DMS79 (cell line): ENCODE results near the gene MFSD11.
A peak's percentile ranks its signal among the peaks of the same experiment; 100 is the strongest.
"Not testable (repeated sequence)": the region's sequence is repeated elsewhere in the genome, so short reads cannot be mapped to it uniquely, and the experiment has no call there.

Experiments
- DNase-seq: peaks from one replicate; lab custom pipeline; 2025; lab: John Stamatoyannopoulos, UW

The MFSD11 gene

DNA sequence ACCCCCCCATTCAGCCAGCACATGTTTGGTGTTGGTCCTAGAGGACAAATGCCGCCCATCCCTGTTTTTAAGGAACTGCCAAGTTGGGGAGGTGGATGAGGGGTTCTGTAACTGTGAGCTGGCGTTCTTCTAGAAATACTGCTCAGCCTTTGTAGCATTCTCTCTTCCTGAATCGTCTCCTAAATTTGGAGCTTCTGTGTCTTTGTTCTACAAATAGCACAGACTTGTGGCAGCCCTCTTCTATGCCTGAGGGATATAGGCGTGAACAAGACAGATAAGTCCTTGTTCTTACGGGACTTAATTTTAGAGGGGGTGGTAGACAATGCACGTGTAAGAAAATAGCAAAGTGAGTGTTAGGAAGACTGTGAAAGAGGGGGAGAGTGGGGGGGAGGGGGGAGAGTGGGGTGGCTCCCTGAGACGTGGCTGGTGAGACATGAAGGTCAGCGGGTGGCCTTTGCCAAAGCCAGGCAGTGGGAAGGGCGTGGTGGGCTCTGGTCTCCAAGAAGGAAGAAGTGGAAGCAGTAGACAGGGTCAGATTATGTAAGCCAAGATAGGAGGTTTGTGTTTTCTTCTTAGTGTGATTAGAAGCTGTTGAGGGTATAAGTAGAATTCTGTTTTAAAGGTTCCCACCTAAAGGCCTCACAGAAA, 9.9 kb downstream of the MFSD11 start:
- no peak for DNase-seq

DNA sequence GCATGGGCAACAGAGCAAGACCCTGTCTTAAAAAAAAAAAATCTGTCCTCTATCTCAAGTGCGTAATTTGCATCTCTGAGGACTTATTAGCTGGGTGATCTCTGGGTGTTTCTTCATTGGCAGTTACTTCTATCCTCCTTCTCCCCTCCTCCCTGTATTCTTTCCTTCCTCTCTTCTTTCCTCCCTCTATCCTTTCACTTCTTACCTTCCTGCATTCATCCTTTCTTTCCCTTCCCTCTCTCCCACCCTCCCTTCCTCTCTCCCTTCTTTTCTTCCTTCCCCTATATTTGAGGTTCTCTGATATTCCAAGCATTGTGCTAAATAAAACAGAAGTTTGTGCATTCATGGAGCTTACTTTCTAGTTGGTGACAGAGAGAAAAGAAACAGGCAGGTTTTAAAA, 10.7 kb downstream of the MFSD11 start:
- DNase-seq, result no peak

DNA sequence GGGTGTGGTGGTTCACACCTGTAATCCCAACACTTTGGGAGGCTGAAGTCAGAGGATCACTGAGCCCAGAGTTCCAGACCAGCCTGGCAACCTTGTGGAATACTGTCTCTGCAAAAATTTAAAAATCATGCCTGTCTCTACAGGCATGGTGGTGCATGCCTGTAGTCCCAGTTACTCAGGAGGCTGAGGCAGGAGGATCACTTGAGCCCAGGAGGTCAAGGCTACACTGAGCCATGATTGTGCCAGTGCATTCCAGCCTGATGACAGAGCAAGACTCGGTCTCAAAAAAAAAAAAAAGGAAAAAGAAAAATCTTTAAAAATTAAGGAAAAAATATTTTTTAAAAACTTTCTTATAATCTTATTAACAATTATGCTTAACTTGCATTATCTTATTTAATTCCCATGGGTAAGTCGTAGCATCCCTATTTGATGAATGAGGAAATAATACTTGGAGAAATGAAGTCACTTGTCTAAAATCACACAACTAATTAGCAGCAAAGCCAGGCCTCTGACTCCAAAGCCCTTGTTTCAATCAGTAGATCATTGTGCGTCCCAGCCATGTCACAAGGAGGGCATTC, 13.6 kb downstream of the MFSD11 start:
- DNase-seq, result no peak

DNA sequence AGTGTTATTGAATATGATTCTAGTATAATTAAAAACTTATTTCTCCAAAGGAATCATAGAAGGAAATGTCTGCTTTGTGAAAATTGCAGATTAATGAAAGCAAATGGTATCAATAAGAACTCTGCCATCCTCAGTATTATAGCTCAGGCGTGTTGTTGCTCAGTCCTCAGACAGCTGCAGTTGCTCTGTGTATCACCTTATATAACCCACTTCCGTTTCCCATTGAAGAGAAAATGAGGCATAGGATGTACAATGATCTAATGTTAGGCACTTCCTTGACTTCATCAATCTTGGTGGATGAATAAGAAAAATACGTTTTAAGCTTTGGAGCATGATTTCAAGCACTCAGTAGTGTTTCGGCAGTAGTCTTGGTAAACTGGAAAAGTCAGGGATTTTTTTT, 14.1 kb downstream of the MFSD11 start:
- no peak for DNase-seq

DNA sequence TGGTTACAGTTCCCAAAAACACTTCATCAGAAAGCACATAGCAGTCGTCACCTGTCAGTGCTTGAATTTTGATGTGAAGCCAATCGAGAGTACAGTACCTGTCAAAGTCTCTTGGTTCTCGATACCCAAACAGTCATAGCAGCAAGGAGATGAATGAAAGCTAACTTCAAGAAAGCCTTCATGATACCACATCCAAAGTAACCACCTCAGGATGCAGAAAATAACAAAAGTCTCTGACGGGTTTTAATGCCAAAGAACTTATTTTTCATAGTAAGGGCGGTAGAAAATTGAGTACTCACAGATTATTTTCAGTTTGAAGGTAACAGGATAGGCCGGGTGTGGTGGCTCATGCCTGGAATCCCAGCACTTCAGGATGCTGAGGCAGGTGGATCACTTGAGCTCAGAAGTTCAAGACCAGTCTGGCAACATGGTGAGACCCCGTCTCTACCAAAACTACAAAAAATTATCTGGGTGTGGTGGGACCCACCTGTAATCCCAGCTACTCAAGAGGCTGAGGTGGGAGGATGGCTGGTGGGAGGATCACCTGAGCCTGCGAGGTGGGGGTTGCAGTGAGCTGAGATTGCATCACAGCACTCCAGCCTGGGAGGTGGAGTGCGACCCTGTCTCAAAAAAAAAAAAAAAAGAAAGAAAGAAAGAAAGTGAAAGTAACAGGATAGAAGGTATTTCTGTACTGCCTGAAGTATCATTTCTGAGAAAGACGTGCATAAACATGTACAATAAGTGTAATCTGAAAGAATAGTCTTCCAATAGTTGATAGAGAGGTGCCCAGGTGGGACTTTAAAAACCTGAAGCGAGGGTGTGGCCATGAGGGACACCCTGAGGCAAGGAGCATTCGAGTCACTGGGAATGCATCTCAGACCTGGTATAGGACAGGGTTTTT, 15.4 kb downstream of the MFSD11 start:
- DNase-seq, result no peak

DNA sequence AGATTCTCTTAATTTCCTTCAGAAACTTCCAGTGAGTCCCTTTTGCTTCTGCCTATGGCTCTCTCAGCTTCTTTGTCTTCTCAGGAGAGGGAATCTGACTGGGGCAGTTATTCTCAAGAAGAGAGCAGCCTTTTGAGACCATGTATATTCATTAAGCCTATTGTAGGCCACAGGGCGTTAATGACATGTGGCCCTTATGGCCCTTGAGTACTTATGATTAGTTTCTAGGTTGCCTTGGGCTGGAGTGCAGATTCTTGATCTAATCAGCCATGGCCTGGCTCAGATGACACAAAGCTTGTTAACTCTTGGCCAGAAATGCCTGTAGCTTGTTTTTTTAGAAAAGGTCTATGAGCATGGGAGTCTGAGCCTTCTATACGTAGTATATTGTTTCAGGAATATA, 17.4 kb downstream of the MFSD11 start:
- DNase-seq, result no peak

DNA sequence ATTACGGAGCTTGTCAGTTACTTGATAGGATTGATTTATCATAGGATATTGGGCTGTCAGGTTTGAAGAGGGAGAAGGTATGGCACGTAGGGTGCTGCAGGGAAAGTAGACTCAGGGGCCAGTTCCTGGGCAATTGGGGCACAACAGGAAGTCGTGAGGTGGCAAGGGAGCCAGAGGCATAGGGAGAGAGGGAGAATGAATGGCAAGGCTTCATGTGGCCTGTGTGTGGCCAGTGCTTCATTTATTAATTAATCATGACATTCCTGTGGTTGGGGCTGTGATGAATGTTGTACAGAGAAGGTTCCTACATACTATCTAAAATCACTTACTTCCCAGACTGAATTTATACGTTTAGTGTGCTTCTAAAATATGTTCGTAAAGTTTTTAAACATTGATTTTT, 19.3 kb downstream of the MFSD11 start:
- DNase-seq, result no peak

DNA sequence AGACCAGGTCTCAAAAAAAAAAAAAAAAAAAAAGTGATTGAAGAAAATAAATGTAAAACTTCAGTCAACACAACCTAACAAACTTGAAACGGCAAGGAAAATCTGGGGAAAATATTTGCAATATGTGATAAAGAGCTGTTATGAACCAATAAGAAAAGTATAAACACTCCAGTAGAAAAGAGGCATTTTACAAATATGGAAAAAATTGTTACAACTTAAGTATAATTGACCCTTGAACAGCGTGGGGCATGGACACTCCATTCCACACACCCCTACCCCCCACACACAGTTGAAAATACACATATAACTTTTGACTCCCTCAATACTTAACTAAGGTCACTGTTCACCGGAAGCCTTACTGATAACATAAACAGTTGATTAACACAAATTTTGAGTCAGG, 20.7 kb downstream of the MFSD11 start:
- no peak for DNase-seq

DNA sequence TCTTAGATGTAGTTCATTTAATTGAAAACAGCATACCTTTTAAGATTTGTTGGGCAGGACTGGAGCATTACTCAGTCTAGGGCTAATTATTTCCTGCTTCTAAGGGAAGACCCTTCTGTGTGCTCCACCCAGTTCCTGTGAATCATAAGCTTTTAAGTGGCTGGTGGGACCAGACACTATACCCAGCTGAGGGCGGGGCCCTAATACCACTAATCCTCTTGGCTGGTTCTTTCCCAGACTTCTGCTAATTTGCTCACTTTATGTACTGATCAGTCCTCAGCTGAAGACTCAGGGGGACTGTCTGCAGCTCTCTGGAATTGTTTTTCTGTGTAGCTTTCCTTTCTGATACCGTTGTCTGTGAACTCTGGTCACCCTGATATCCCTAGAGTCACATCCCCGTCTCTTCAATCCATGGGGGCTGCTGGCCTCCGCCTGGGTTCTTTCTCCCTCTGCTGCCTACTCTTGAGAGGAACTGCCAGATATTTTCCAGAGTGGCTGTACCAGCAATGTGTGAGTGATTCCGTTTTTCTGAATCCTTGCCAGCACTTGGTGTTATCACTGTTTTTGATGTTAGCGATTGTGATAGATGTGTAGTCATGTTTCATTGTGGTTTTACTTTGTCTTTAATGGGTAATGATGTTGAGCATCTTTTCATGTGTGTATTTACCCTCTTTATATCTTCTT, 35.1 kb downstream of the MFSD11 start:
- DNase-seq, result no peak

DNA sequence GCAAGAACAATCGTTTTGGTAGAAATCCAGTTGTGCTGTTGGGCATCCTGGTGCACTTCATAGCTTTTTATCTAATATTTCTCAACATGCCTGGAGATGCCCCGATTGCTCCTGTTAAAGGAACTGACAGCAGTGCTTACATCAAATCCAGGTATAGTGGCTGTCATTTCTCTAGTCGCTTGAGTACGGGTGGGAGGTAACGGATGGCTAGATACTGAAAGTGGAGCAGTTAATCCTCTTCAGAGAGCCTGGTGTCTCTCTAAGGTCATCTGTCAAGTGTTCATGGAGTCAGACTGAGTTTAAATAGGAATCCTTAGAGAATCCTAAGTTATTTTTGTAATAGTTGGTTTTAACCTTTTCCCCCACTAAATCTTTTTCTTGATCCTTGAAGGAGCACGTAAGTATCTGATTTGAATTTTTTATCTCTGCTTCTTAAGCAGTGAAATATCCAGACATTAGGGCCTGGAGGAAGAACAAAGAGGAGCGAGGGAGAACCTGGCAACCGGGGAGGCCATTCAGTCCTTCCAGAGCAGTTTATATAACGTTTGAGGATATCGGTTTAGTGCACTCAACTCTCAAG, 37.2 kb downstream of the MFSD11 start:
- DNase-seq, result no peak

DNA sequence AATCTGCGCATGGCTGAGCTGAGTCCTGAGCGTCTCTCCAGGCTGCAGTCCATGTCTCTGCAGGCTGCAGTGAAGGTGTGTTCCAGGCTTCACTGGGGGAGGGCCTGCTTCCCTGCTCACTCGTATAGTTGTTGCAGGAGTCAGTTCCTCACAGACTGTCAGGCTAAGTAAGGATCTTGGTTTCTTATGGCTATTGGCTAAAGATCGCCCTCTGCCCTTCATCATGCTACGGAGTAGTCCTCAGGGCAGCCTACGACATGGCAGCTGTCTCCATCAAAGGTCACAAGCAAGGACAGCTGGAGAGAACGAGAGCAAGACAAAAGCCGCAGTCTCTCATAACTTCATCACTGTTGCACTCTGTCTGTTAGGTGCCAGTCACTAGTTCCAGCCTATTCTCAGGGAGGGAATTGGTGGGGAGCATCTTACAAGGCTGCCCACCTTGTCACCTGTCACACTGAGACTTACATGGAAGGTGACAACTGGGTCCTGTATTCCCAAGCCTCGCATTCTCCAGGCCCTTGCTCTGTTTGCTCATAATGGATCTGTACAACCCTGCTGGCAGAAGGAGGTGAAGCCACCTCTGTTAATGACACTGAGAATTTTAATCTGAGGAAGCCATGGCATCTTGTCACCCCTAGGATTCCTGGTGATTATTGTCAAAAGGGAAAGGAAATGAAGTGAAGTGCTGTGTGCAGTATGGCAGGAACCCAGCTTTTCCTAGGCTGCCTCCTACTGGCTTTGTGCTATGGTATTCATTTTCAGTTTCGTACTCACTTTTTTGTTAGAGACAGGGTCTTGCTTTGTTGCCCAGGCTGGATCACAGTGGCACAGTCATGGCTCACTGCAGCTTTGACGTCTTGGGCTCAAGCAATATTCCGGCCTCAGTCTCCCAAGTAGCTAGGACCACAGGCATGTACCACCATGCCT, 43.4 kb downstream of the MFSD11 start:
- DNase-seq, result no peak

DNA sequence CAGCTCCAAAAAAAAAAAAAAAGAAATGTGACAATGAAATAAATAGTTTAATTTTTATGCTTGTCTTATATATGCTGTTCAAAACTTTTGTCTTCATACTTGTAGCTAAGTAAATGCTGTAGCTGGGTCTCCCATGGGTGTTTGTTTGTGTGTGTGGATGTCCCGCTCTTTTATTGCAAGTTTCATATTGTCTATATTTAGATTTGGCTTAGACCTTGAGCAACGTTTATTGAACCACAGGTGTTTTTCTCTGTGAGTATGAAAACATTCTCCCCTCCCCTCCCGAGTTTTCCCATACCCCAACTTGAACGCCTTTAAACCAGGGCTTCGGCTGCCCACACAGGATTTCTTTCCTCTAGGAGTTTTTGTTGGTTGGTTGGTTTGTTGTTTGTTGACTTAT, 45.2 kb downstream of the MFSD11 start:
- DNase-seq, result no peak

DNA sequence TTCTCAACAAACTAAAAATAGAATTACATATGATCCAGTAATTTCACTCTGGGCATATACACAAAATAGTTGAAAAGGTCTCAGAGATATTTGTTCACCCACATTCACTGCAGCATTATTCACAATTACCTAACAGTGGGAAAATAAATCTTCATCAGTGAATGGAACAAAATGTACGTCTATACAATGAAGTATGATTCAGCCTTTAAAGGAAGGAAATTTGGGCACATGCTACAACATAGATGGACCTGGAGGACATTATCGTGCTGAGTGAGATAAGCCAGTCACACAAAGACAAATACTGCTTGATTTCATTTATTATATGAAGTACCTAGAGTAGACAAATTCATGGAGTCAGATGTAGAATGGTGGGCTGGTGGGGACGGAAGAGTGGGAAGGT, 47.0 kb downstream of the MFSD11 start:
- DNase-seq, result no peak

DNA sequence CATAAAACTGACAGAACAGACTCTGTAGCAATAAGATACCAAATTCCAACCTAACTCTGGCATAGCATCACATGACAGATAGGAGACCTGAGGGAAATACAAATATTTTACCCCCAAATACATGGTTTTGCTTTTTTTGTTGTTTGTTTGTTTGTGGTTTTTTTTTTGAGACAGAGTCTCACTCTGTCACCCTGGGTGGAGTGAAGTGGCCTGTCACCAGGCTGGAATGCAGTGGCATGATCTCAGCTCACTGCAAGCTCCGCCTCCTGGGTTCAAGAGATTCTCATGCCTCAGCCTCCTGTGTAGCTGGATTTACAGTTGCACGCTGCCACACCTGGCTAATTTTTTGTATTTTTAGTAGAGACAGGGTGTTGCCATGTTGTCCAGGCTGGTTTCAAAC, 49.9 kb downstream of the MFSD11 start:
- not testable (repeated sequence) for DNase-seq

DNA sequence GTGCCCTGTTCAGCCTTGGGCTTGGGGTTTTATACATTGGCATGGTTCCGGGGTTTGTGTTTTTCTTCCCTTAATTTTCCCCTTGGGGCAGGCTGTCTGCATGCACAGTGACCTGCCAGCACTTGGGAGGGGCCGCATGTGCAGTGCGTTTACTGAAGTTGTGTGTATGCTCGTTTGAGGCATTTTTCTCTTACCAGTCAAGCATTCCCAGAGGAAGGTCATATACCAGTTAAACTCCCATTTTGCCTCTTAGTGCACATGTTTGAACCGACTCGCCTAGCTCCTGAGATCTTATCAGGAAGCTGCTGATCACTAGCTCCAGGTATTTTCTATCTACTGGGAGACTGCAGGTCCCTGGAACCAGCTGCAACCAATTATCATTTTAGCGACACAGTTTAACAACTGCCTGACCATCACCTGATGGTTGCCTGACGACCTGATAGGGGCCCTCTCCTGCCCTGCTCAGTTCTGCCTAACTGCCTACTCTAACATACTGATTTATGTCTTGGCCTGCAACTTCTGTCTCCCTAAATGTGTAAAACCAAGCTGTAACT, 51.4 kb downstream of the MFSD11 start:
- DNase-seq, result peak; percentile 82

DNA sequence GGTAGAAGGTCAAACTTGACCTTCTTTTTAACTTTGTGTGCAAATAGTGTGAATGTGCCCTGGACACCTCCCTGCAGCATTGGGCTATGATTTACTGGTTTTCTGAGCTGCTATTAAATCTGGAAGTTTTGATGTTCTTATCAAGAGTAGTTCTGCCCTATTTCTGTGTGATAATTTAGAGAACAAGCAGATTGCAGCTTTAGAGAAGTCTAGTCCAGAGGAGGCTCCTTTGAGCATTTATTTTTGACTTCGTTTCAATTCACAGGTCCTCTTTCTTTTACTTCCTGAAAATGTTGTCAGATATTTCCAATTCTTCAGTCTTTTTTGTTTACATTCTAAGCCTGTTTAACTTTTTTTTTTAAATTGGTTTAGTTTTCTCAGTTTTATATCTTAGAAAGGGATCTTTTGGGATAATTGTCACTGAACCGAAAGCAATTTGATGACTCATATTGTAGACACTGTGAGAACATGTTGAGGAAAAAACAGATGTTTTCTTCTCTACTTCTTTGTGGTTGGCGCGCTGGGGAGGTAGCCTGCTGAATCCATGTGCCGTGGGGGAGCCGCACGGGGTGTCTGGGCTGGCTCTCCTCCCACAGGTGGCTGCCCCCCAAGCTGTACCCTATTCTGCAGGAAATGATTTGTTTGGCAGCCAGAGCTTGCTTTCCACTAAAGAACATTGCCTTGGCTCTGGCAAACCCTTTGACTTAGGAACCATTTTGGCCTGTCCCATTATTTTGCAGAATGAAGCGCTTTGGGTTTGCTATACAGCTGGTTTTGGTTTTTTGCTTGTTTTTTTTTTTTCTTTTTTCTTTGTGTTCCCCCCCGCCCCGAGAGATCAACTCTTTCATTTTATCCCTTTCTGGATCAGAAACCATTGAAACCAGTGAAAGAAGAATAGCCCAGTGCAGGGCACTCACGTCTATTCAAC, 53.4 kb downstream of the MFSD11 start:
- DNase-seq, result no peak

DNA sequence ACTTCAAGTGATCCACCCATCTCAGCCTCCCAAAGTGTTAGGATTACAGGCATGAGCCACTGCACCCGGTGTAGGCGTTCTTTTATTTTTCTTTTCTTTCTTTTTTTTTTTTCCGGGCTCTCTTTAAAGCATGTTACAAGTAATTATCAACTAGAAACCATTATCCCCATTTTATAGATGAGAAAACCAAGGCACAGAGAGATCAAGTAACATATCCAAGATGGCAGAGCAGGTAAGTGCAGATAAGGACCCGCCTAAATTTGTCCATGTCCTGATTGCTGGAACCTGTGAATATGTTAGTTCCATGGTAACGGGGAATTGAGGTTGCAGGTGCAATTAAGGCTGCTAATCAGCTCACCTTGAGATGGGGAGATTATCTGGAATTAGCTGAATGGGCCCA, 54.4 kb downstream of the MFSD11 start:
- DNase-seq, result no peak

DNA sequence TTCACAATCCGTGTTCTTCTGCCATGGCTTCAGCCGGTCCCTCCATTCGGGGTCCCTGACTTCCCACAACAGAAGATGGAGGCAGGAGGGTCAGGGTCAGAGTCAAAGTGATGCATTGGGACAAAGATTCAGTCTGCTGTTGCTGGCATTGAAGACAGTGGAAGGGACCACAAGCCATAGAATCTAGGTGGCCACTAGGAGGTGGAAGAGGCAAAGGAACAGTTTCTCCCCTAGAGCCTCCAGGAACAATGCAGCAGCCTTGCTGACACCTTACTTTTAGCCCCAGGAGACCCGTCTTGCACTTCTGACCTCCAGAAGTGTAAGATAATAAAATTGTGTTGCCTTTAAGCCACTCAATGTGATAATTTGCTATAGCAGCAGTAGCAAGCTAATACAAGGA, 55.9 kb downstream of the MFSD11 start:
- no peak for DNase-seq

DNA sequence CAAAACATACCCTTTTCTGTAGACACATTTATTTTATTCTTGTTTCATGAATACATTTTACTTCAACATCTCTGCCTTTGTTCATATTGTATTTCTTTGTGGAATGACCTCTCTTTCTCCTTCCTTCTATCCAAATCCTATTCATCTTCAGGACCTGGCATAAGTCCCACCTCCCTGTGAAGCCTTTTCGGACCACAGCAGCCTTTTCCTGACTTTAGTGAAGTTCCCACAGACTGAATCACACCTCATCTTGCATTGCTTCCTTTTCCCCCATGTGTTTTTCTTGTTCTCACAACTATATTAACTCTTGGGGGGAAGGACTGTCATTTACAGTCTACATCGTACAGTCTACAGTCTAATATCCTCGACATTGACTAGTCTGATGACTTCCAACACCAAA, 58.2 kb downstream of the MFSD11 start:
- DNase-seq, result no peak
